ENCODE measurements around the gene OTUD7B.

OTUD7B gene

DNA sequence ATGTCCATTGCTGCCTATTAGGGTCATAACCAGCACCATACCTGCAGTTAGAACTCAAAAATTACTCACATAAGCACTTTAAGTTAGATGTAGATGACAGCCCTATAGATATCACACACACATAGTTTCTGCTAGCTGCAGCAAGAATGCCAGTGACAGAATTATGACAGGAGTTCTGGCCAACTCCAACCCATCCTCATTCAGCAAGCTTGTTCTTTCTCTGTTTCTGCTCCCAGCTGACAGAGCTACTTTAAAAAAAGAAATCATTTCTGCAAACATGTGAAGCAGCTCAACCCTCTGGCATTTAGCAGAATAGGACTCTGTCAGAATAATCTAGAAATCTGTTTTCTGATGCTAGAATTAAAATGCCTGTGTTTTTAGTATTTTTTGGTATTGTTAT, 23.8 kb upstream of the OTUD7B start:
- no peak for DNase-seq (ENCODE audit: low read depth)
- H3K4me3 ChIP-seq (ENCODE audit: control insufficient read depth, low read depth, low read length): no peak overlapping the region
- TF ChIP-seq, protein P1, sequence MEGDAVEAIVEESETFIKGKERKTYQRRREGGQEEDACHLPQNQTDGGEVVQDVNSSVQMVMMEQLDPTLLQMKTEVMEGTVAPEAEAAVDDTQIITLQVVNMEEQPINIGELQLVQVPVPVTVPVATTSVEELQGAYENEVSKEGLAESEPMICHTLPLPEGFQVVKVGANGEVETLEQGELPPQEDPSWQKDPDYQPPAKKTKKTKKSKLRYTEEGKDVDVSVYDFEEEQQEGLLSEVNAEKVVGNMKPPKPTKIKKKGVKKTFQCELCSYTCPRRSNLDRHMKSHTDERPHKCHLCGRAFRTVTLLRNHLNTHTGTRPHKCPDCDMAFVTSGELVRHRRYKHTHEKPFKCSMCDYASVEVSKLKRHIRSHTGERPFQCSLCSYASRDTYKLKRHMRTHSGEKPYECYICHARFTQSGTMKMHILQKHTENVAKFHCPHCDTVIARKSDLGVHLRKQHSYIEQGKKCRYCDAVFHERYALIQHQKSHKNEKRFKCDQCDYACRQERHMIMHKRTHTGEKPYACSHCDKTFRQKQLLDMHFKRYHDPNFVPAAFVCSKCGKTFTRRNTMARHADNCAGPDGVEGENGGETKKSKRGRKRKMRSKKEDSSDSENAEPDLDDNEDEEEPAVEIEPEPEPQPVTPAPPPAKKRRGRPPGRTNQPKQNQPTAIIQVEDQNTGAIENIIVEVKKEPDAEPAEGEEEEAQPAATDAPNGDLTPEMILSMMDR (IDR thresholded peaks at IDR 0.05; ENCODE audit: control insufficient read depth, insufficient read depth, low read depth, low read length, missing control alignments): no peak

DNA sequence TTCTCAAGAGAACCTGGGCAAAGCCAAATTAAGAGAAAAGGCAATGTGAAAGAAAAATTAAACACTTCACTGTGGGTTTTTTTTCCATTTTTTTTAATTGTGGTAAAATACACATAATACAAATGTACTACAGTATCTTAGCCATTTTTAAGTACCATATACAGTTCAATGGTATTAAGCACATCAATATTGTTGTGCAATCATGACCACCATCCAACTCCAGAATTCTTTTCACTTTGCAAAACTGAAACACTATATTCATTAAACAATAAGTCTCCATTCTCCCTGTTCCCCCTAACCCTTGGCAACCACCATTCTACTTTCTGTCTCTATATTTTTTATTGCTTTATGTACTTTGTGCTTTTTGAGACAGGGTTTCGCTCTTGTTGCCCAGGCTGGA, 17.8 kb upstream of the OTUD7B start:
- no peak for DNase-seq (ENCODE audit: low read depth)
- TF ChIP-seq, protein P1 (IDR thresholded peaks at IDR 0.05; ENCODE audit: control insufficient read depth, insufficient read depth, low read depth, low read length, missing control alignments): no peak
- no peak overlapping the region for H3K4me3 ChIP-seq (ENCODE audit: control insufficient read depth, low read depth, low read length)

DNA sequence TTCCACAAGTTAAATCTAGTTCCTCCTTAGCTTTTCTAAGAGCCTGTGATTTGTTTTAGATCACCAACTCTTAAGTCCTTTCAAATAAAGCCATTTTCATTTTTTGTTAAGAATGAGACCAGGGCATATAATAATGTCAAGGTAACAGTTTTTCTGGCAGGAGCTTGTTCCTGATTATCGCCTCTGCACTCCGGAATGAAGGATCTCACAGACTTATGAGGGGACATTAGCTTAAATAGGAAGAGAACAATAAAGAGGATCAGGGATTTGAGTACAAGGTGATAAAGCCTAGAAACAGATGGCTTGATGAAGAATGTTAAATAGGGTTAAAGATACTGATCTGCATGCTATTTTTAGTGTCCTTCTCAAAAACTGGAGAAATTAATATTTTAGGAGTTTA, 13.6 kb upstream of the OTUD7B start:
- DNase-seq (ENCODE audit: low read depth): no peak
- H3K4me3 ChIP-seq (ENCODE audit: control insufficient read depth, low read depth, low read length): no peak overlapping the region
- TF ChIP-seq, protein P1 (IDR thresholded peaks at IDR 0.05; ENCODE audit: control insufficient read depth, insufficient read depth, low read depth, low read length, missing control alignments): no peak

DNA sequence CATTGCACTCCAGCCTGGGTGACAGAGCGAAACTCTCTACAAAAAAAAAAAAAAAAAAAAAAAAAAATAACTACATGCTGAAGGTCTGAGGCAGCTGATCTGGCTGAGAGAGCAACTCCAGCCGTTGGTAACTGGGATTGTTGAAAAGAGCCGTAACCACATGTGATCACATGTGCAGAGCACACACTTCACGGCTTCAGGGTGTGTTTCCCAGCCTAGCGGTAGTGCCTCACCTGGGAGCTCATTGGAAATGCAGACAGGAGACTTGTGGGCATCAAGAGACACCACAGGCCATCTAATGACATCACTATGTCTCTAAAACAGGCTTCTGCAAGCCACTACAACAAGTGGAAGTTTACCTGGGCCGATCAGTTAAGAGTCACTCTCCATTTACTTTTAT, 11.8 kb upstream of the OTUD7B start:
- no peak overlapping the region for H3K4me3 ChIP-seq (ENCODE audit: control insufficient read depth, low read depth, low read length)
- DNase-seq (ENCODE audit: low read depth): no peak
- TF ChIP-seq, protein P1 (IDR thresholded peaks at IDR 0.05; ENCODE audit: control insufficient read depth, insufficient read depth, low read depth, low read length, missing control alignments): no peak

DNA sequence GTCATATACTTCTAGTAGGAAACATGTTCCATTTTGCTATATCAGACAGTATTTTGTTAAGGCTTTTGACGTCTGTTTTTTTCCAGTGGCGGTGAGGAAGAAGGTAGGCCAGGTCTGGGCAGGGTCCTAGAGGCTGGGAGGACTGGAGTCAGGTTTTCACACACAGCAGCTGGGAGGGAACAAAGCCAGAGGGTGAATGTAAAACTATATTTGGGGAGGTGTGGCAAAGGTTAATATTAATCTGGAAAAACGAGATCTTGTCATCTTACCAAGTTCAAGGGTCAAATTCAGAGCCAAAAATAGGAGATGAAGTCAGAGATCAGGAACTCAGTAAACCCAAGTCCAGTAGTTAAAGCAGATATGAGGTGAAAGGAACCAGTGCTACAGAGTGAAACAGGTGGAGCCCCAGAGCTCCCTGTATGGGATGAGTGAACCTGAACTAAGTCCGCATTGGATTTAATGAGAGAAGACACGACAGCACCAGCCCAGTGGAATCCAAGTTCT, 10.7 kb upstream of the OTUD7B start:
- H3K4me3 ChIP-seq (ENCODE audit: control insufficient read depth, low read depth, low read length): no peak overlapping the region

DNA sequence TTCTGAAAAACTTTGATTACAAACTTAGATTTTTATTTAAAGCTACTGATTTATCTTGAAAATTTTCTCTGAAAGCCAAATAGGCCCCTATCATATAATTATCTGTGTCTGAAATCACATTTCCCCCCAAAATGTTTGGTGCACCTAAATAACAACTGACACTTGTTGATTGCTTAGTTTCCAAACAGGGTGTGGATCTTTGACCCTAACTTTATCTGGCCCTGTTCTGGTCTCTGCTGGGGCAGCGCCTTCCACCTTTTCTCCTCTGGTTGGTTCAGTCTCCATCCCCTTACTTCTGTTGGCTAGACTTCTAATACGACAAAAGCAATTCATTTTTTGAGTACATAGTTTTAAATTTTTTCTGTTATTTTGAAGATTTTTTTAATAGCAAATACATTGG, 10.2 kb upstream of the OTUD7B start:
- H3K4me3 ChIP-seq (ENCODE audit: control insufficient read depth, low read depth, low read length): no peak overlapping the region
- no peak for DNase-seq (ENCODE audit: low read depth)
- TF ChIP-seq, protein P1 (IDR thresholded peaks at IDR 0.05; ENCODE audit: control insufficient read depth, insufficient read depth, low read depth, low read length, missing control alignments): no peak

More for the DNA sequence above, 10.7 kb upstream of the OTUD7B start:
- DNase-seq (ENCODE audit: low read depth): no peak
- TF ChIP-seq, protein P1 (IDR thresholded peaks at IDR 0.05; ENCODE audit: control insufficient read depth, insufficient read depth, low read depth, low read length, missing control alignments): no peak

DNA sequence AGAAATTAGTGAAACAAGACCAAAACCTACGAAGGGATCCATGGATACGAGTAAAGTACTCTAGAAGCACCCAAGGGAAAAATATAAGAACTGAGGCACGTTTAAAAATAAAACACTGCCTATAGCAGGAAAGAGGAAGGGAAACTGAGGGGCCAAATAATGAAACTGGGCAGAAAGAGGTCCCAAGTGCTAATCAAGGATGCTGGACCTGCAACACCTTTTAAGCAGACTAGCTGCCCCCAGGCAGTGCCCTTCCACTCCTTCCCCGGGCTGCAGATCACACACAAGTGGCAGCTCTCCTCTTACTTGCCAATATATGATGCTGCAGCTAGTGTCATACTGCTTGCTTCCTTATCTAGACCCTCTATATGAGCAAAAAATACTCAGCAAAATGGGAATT, 7.6 kb upstream of the OTUD7B start:
- TF ChIP-seq, protein P1 (IDR thresholded peaks at IDR 0.05; ENCODE audit: control insufficient read depth, insufficient read depth, low read depth, low read length, missing control alignments): no peak
- no peak overlapping the region for H3K4me3 ChIP-seq (ENCODE audit: control insufficient read depth, low read depth, low read length)
- no peak for DNase-seq (ENCODE audit: low read depth)

Data from AG09309 (cell line).